CD14-positive monocyte (primary cell): ENCODE data around the gene ARHGEF7. TPM values are rescaled to one million over a fixed set of nuclear protein-coding genes. Genes with fewer than 3 reads are reported as not detected.

Source experiments
- DNase-seq, 3 donors: peaks; one replicate each; pipeline ENCODE4 v3.0.0-alpha.2; 2011 to 2022
- H2AFZ ChIP-seq: 2 replicates; pipeline ENCODE4 v1.6.0; 2012; ENCODE audit warnings: mild to moderate bottlenecking, low read depth, low read length, inconsistent platforms; ENCODE audit not compliant: insufficient read depth, poor library complexity, severe bottlenecking
- H3K27ac ChIP-seq, 2 donors: 1 replicate in 1 of 2; 2 replicates in 1 of 2; pipeline ENCODE4 v1.5.1; 2012 to 2013; ENCODE audit warnings: low read length in 2 of 2, control low read depth in 1 of 2, inconsistent platforms in 1 of 2, low read depth in 1 of 2, mild to moderate bottlenecking in 1 of 2
- H3K27me3 ChIP-seq, 2 donors: one replicate each; pipeline versions ENCODE4 v1.6.0 to v1.6.1; 2011 to 2013; ENCODE audit warnings: low read length in 2 of 2; ENCODE audit not compliant: control insufficient read depth in 2 of 2, insufficient read depth in 2 of 2
- H3K36me3 ChIP-seq, 2 donors: replicated peaks in 1 of 2; 1 replicate in 1 of 2; 2 replicates in 1 of 2; pipeline versions ENCODE4 v1.5.1 to v1.6.1; 2012 to 2013; ENCODE audit warnings: low read length in 2 of 2, control low read depth in 1 of 2, inconsistent platforms in 1 of 2, mild to moderate bottlenecking in 1 of 2; ENCODE audit not compliant: insufficient read depth in 2 of 2, control insufficient read depth in 1 of 2
- H3K4me1 ChIP-seq, 2 donors: 1 replicate in 1 of 2; 2 replicates in 1 of 2; pipeline versions ENCODE4 v1.5.1 to v1.6.1; 2012 to 2013; ENCODE audit warnings: low read length in 2 of 2, control low read depth in 1 of 2, inconsistent platforms in 1 of 2, mild to moderate bottlenecking in 1 of 2, moderate library complexity in 1 of 2; ENCODE audit not compliant: insufficient read depth in 2 of 2, control insufficient read depth in 1 of 2
- H3K4me2 ChIP-seq: replicated peaks from 2 replicates; pipeline ENCODE3; 2012; ENCODE audit warnings: low read length, moderate library complexity, mild to moderate bottlenecking; ENCODE audit not compliant: poor library complexity, severe bottlenecking; ENCODE audit errors: extremely low read depth
- H3K4me3 ChIP-seq, 3 experiments: fragments of 200-600 bp in 1 of 3; sonication (generic) in 1 of 3; replicated peaks in 1 of 3; 1 replicate in 2 of 3; 2 replicates in 1 of 3; pipeline ENCODE4 v1.5.1; 2011 to 2013; ENCODE audit warnings: low read length in 3 of 3, mild to moderate bottlenecking in 3 of 3, control low read depth in 2 of 3, low read depth in 2 of 3, inconsistent platforms in 1 of 3, moderate library complexity in 1 of 3
- H3K79me2 ChIP-seq: 2 replicates; pipeline ENCODE4 v1.6.0; 2012; ENCODE audit warnings: mild to moderate bottlenecking, control low read depth, inconsistent platforms, low read length, moderate library complexity; ENCODE audit not compliant: insufficient read depth
- H3K9ac ChIP-seq: 2 replicates; pipeline ENCODE4 v1.6.0; 2017; ENCODE audit warnings: low read length, mild to moderate bottlenecking; ENCODE audit not compliant: insufficient read depth, poor library complexity, severe bottlenecking
- H3K9me3 ChIP-seq, 2 donors: replicated peaks in 1 of 2; 1 replicate in 1 of 2; 2 replicates in 1 of 2; pipeline versions ENCODE4 v1.5.1 to v1.6.1; 2012 to 2013; ENCODE audit warnings: low read length in 2 of 2, control low read depth in 1 of 2; ENCODE audit not compliant: control insufficient read depth in 1 of 2, insufficient read depth in 1 of 2
- H4K20me1 ChIP-seq: 2 replicates; pipeline ENCODE4 v1.6.0; 2012; ENCODE audit warnings: mild to moderate bottlenecking, low read length, control low read depth, moderate library complexity; ENCODE audit not compliant: insufficient read depth
- H3K27ac Mint-ChIP-seq, 7 donors: one replicate each; pipeline ENCODE4 v1.8.0; 2020; ENCODE audit warnings: mild to moderate bottlenecking in 7 of 7, mixed read lengths in 7 of 7, moderate library complexity in 6 of 7, inconsistent platforms in 2 of 7
- H3K27me3 Mint-ChIP-seq, 3 donors: one replicate each; pipeline ENCODE4 v1.8.0; 2021 to 2022; ENCODE audit warnings: low read depth in 3 of 3, mild to moderate bottlenecking in 3 of 3, mixed read lengths in 3 of 3, moderate library complexity in 3 of 3, inconsistent platforms in 1 of 3
- H3K36me3 Mint-ChIP-seq, 2 donors: one replicate each; pipeline ENCODE4 v1.8.0; 2020; ENCODE audit warnings: mixed read lengths in 2 of 2, inconsistent platforms in 1 of 2, mild to moderate bottlenecking in 1 of 2
- H3K4me1 Mint-ChIP-seq: one replicate; pipeline ENCODE4 v1.8.0; 2020; ENCODE audit warnings: mild to moderate bottlenecking, mixed read lengths
- H3K4me3 Mint-ChIP-seq, 2 donors: one replicate each; pipeline ENCODE4 v1.8.0; 2020; ENCODE audit warnings: mild to moderate bottlenecking in 2 of 2, mixed read lengths in 2 of 2, moderate library complexity in 1 of 2
- H3K9me3 Mint-ChIP-seq, 7 donors: one replicate each; pipeline ENCODE4 v1.8.0; 2020 to 2022; ENCODE audit warnings: mixed read lengths in 7 of 7, mild to moderate bottlenecking in 6 of 7, moderate library complexity in 6 of 7, inconsistent platforms in 2 of 7
- CTCF ChIP-seq: fragments of 200-600 bp; IDR thresholded peaks from one replicate; pipeline ENCODE4 v1.8.0; 2022; ENCODE audit warnings: antibody characterized with exemption, mild to moderate bottlenecking
- WGBS: methylation state at CpG from one replicate; pipeline ENCODE4 v1.1.5; 2013; ENCODE audit warnings: missing lambda C conversion rate; ENCODE audit not compliant: insufficient coverage; 5-methylcytosine and 5-hydroxymethylcytosine counted together
- intact Hi-C, 2 donors: fragments of 100-400 bp; cut with micrococcal nuclease; formaldehyde crosslinking; loops; one replicate each; pipeline versions ENCODE4 v1.15.0 to v1.15.1; 2023
- polyA plus RNA-seq, 3 donors: library from polyadenylated mRNA; depleted of rRNA in 1 of 3; unstranded in 2 of 3; stranded (reverse) in 1 of 3; fragments of 300-500 nt in 2 of 3; fragments of >200 nt in 1 of 3; fragmentation: Illumina TruSeq in 2 of 3; gene quantifications; 1 replicate in 2 of 3; 2 replicates in 1 of 3; pipeline ENCODE4 v1.2.3, GENCODE V29; 2012 to 2021

ARHGEF7 gene
- polyA plus RNA-seq, 3 donors = 4.6 to 29.0 (median 6.1) TPM

GRCh38 chr13:111168107-111168506 is 53.0 kb downstream of the ARHGEF7 start:
- Mint-ChIP-seq H3K36me3 (peaks cover 51 to 53% of the 10 kb centered on the region in 2 donors), H3K4me3 (no peak overlapping the region), H3K27ac (peak overlapping the region in 1 of 7 donors; percentile 42), H3K4me1 (peaks cover 13% of the 10 kb centered on the region), H3K27me3 (no peaks in the 10 kb centered on the region), H3K9me3 (peaks cover 5 to 15% (median 10%) of the 10 kb centered on the region in 7 donors)
- Histone ChIP-seq H4K20me1 (peaks cover 92% of the 10 kb centered on the region), H3K27me3 (no peaks in the 10 kb centered on the region), H3K79me2 (peaks cover 93% of the 10 kb centered on the region), H3K4me3 (no peak overlapping the region), H3K9me3 (peaks cover 6% of the 10 kb centered on the region in 2 donors), H3K4me1 (no peaks in the 10 kb centered on the region), H3K36me3 (peaks cover 17 to 72% of the 10 kb centered on the region in 2 donors), H2AFZ (no peak overlapping the region), H3K4me2 (no peak overlapping the region), H3K27ac (no peak overlapping the region), H3K9ac (no peak overlapping the region)
- TF ChIP-seq CTCF = no peak
- DNase-seq = no peak
- intact Hi-C loops = no loop called here
- 98% methylated on average over 5 of the region's 8 CpGs for WGBS

GRCh38 chr13:111171112-111171511 is 56.0 kb downstream of the ARHGEF7 start:
- no peak overlapping the region for H3K4me3 Mint-ChIP-seq
- H3K36me3 Mint-ChIP-seq = peaks cover 63 to 73% of the 10 kb centered on the region in 2 donors
- peaks cover 11% of the 10 kb centered on the region for H3K4me1 Mint-ChIP-seq
- no peak for DNase-seq
- Histone ChIP-seq H3K4me2 (no peak overlapping the region), H3K27ac (no peak overlapping the region), H3K4me3 (no peak overlapping the region), H3K79me2 (peaks cover 96% of the 10 kb centered on the region), H4K20me1 (peaks cover 95% of the 10 kb centered on the region), H3K36me3 (peaks cover 14 to 83% of the 10 kb centered on the region in 2 donors), H2AFZ (no peak overlapping the region), H3K9ac (no peak overlapping the region), H3K27me3 (no peaks in the 10 kb centered on the region), H3K9me3 (peaks cover 12 to 21% of the 10 kb centered on the region in 2 donors), H3K4me1 (no peaks in the 10 kb centered on the region)
- no peak for TF ChIP-seq CTCF
- peaks cover 11 to 27% (median 22%) of the 10 kb centered on the region in 7 donors for H3K9me3 Mint-ChIP-seq
- 94% methylated on average over 2 of the region's 3 CpGs for WGBS
- peak overlapping the region in 1 of 7 donors; percentile 41 for H3K27ac Mint-ChIP-seq
- intact Hi-C loops = no loop called here
- H3K27me3 Mint-ChIP-seq = peaks cover 0 to 2% (median 0%) of the 10 kb centered on the region in 3 donors
